Measurements from ENCODE around the gene APBA2. TPM values are rescaled to one million over a fixed set of nuclear protein-coding genes. Genes with fewer than 3 reads are reported as not detected.

Gene APBA2
- total RNA-seq, 1 donor from 2014 or later = 19.6 TPM

- no peaks in the 10 kb centered on the region for H3K4me1 ChIP-seq
- no peak for TF ChIP-seq POLR2AphosphoS5 (IDR thresholded peaks at IDR 0.05; ENCODE audit: insufficient read depth in 1 of 2, low read depth in 1 of 2)
- no peak overlapping the region for H3K4me3 ChIP-seq
- intact Hi-C loops (cut with DNase I) = loop anchor here (5.0 kb wide), 1 partner anchor 1292 kb away; no protein-coding TSS in a partner anchor
- no peaks in the 10 kb centered on the region for H3K9me3 ChIP-seq
- no peaks in the 10 kb centered on the region for H3K27me3 ChIP-seq
- no peak overlapping the region for H3K27ac ChIP-seq
- DNase-seq (ENCODE audit: extremely low spot score in 2 of 2) = no peak
- H3K36me3 ChIP-seq = no peaks in the 10 kb centered on the region
Observed at GRCh38 chr15:28904541-28905315, 19.0 kb downstream of the APBA2 start.

GRCh38 chr15:28907338-28907960 is 21.7 kb downstream of the APBA2 start:
- Histone ChIP-seq H3K27ac (no peak overlapping the region), H3K27me3 (no peaks in the 10 kb centered on the region), H3K4me3 (no peak overlapping the region), H3K9me3 (no peaks in the 10 kb centered on the region), H3K36me3 (no peaks in the 10 kb centered on the region), H3K4me1 (no peaks in the 10 kb centered on the region)
- intact Hi-C loops (cut with DNase I) = loop anchor here (5.0 kb wide), 1 partner anchor 1295 kb away; no protein-coding TSS in a partner anchor
- no peak for TF ChIP-seq CTCF (IDR thresholded peaks at IDR 0.05)
- no peak for TF ChIP-seq POLR2A (IDR thresholded peaks at IDR 0.05)
- TF ChIP-seq POLR2AphosphoS5 (IDR thresholded peaks at IDR 0.05; ENCODE audit: insufficient read depth in 1 of 2, low read depth in 1 of 2) = no peak
- DNase-seq (ENCODE audit: extremely low spot score in 2 of 2) = no peak

GRCh38 chr15:28909958-28910500 is 24.3 kb downstream of the APBA2 start:
- intact Hi-C loops (cut with DNase I) = loop anchor here (5.0 kb wide), 1 partner anchor 1298 kb away; no protein-coding TSS in a partner anchor
- no peak for TF ChIP-seq CTCF (IDR thresholded peaks at IDR 0.05)
- no peak for TF ChIP-seq POLR2AphosphoS5 (IDR thresholded peaks at IDR 0.05; ENCODE audit: insufficient read depth in 1 of 2, low read depth in 1 of 2)
- TF ChIP-seq POLR2A (IDR thresholded peaks at IDR 0.05) = no peak
- H3K27me3 ChIP-seq = no peaks in the 10 kb centered on the region
- no peak for DNase-seq (ENCODE audit: extremely low spot score in 2 of 2)
- H3K36me3 ChIP-seq = no peaks in the 10 kb centered on the region
- H3K4me3 ChIP-seq = no peak overlapping the region
- H3K27ac ChIP-seq = no peak overlapping the region
- H3K9me3 ChIP-seq = no peaks in the 10 kb centered on the region
- H3K4me1 ChIP-seq = no peaks in the 10 kb centered on the region

- intact Hi-C loops (cut with DNase I) = no loop called here
- no peak overlapping the region for H3K27ac ChIP-seq
- no peaks in the 10 kb centered on the region for H3K36me3 ChIP-seq
- no peaks in the 10 kb centered on the region for H3K27me3 ChIP-seq
- TF ChIP-seq CTCF (IDR thresholded peaks at IDR 0.05) = no peak
- no peak for TF ChIP-seq POLR2AphosphoS5 (IDR thresholded peaks at IDR 0.05; ENCODE audit: insufficient read depth in 1 of 2, low read depth in 1 of 2)
- TF ChIP-seq POLR2A (IDR thresholded peaks at IDR 0.05) = no peak
- H3K4me3 ChIP-seq = no peak overlapping the region
- no peaks in the 10 kb centered on the region for H3K9me3 ChIP-seq
- no peaks in the 10 kb centered on the region for H3K4me1 ChIP-seq
- DNase-seq (ENCODE audit: extremely low spot score in 2 of 2) = no peak
Observed at GRCh38 chr15:28911310-28911931, 25.6 kb downstream of the APBA2 start.

GRCh38 chr15:28912422-28912821 is 26.6 kb downstream of the APBA2 start:
- Histone ChIP-seq H3K27ac (no peak overlapping the region), H3K27me3 (no peaks in the 10 kb centered on the region), H3K36me3 (no peaks in the 10 kb centered on the region), H3K9me3 (no peaks in the 10 kb centered on the region), H3K4me3 (no peak overlapping the region), H3K4me1 (no peaks in the 10 kb centered on the region)
- DNase-seq (ENCODE audit: extremely low spot score in 2 of 2) = no peak
- intact Hi-C loops (cut with DNase I) = no loop called here
- no peak for TF ChIP-seq CTCF (IDR thresholded peaks at IDR 0.05)
- no peak for TF ChIP-seq POLR2A (IDR thresholded peaks at IDR 0.05)
- no peak for TF ChIP-seq POLR2AphosphoS5 (IDR thresholded peaks at IDR 0.05; ENCODE audit: insufficient read depth in 1 of 2, low read depth in 1 of 2)
